SH-SY5Y (cell line): ENCODE measurements around the gene ADCY2.

Experiments used
- GATA2 ChIP-seq: IDR thresholded peaks from 2 replicates; pipeline ENCODE4 v1.6.1; 2011; ENCODE audit warnings: mild to moderate bottlenecking, low read depth, low read length
- GATA3 ChIP-seq: IDR thresholded peaks from 2 replicates; pipeline ENCODE4 v1.6.1; 2011; ENCODE audit warnings: low read depth, mild to moderate bottlenecking, low read length, moderate library complexity

- no peak for TF ChIP-seq GATA2
- TF ChIP-seq GATA3, result no peak
These were observed 47.6 kb upstream of the ADCY2 start for GRCh38 chr5:7348168-7348854.
